Measurements from ENCODE around the gene ABCB1. TPM values are rescaled to one million over a fixed set of nuclear protein-coding genes. Genes with fewer than 3 reads are reported as not detected.
A peak's percentile ranks its signal among the peaks of the same experiment; 100 is the strongest.

ABCB1 gene
- total and polyA plus RNA-seq, 2 of the 8 experiments (the other 6 are each of a cell fraction or from before 2014, with no cell fraction given) = 0.51 to 1.2 TPM

DNA sequence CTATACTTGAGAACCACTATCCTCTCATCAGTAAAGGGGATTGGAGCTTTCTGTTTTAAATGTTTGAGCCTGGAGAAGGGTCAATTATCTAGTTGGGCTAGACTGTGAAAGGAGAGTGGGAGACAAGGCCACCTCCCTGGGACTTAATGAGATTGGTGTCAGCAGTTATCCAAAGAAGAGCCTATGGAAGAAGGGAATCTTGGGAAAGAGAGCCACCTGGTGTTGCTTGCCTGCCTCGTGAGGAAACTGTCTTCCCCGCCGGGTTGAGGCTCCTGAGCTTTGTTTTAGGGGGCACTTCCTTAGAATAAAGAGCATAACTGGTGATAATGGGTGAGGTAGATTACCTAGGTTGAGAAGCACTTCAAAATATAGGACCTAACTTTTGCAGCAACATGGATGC lies 93.2 kb downstream of the ABCB1 start:
- CTCF ChIA-PET (ENCODE audit: partially characterized antibody) = interaction anchor here (0.7 to 2.6 kb wide), 25 partner anchors 9 to 604 kb away, joined by 3 to 12 read pairs (median 3); no protein-coding TSS in a partner anchor
- POLR2A ChIA-PET (ENCODE audit: partially characterized antibody) = no interaction called here

More for the DNA sequence above, 93.2 kb downstream of the ABCB1 start:
- Histone ChIP-seq H2AFZ (ENCODE audit: low read length) (peak overlapping the region; percentile 37; the same call in 1 of the 2 replicates), H2BK15ac (ENCODE audit: low read length) (no peak overlapping the region), H3K79me2 (ENCODE audit: control insufficient read depth in 1 of 2, insufficient read depth in 2 of 2, low read length in 2 of 2) (no peaks in the 10 kb centered on the region), H3K4me3 (ENCODE audit: extremely low read depth in 1 of 4, insufficient read depth in 2 of 4, low read depth in 3 of 4, low read length in 4 of 4) (no peak overlapping the region), H3K23me2 (ENCODE audit: low read depth, low read length) (no peaks in the 10 kb centered on the region), H3K56ac (replicated peaks; ENCODE audit: insufficient read length, low read depth, low read length) (no peak overlapping the region), H3K23ac (ENCODE audit: insufficient read length) (no peak overlapping the region), H4K5ac (ENCODE audit: insufficient read length, low read depth, low read length) (no peak overlapping the region), H4K91ac (replicated peaks; ENCODE audit: insufficient read length, low read length) (no peak overlapping the region), H2AK5ac (ENCODE audit: low read depth, low read length) (no peak overlapping the region), H2BK5ac (ENCODE audit: low read depth, low read length) (no peak overlapping the region), H3K4ac (replicated peaks; ENCODE audit: insufficient read length, low read depth, low read length) (no peak overlapping the region), H3K27ac (ENCODE audit: low read depth, low read length) (no peak overlapping the region), H3K18ac (ENCODE audit: extremely low read depth, low read length) (no peak overlapping the region), H3K9me3 (ENCODE audit: insufficient read depth in 2 of 2, low read depth in 1 of 2, low read length in 1 of 2) (no peaks in the 10 kb centered on the region), H2BK20ac (ENCODE audit: low read length) (no peak overlapping the region), H2BK12ac (ENCODE audit: low read depth, low read length) (no peak overlapping the region), H3K4me1 (replicated peaks in 1 of 4; ENCODE audit: control insufficient read depth in 3 of 4, insufficient read depth in 4 of 4, low read length in 3 of 4) (no peaks in the 10 kb centered on the region), H3K14ac (ENCODE audit: insufficient read length) (no peak overlapping the region), H3K36me3 (ENCODE audit: control insufficient read depth in 2 of 4, insufficient read depth in 4 of 4, low read length in 3 of 4) (no peaks in the 10 kb centered on the region; a peak in 1 of 8 replicates), H4K8ac (ENCODE audit: extremely low read depth, insufficient read depth, low read length) (no peak overlapping the region), H2BK120ac (replicated peaks; ENCODE audit: low read depth, low read length) (no peak overlapping the region), H3K79me1 (ENCODE audit: low read depth, low read length) (no peaks in the 10 kb centered on the region), H4K20me1 (replicated peaks in 1 of 2; ENCODE audit: control insufficient read depth in 1 of 2, insufficient read depth in 2 of 2, low read length in 2 of 2) (no peaks in the 10 kb centered on the region), H3K27me3 (replicated peaks in 1 of 4; ENCODE audit: control insufficient read depth in 3 of 4, extremely low read depth in 1 of 4, insufficient read depth in 3 of 4, low read length in 3 of 4) (no peaks in the 10 kb centered on the region), H3K9ac (replicated peaks in 1 of 4; ENCODE audit: extremely low read depth in 1 of 4, low read depth in 3 of 4, low read length in 3 of 4) (no peak overlapping the region), H3K4me2 (ENCODE audit: insufficient read depth in 1 of 2, low read depth in 2 of 2, low read length in 2 of 2) (no peak overlapping the region)
- 56% methylated on average over 3 of the region's 3 CpGs; no CpG with 5 or more reads in 1 of the 2 experiments for WGBS, 2 experiments (ENCODE audit: extremely low coverage in 1 of 2, insufficient coverage in 1 of 2, insufficient read length in 1 of 2, insufficient replicate concordance in 2 of 2, low coverage in 1 of 2, low lambda C conversion rate in 2 of 2, missing lambda C conversion rate in 1 of 2)
- TF ChIP-seq CHD1 (IDR thresholded peaks at IDR 0.05; ENCODE audit: low read depth, low read length) (no peak), CBX5 (IDR thresholded peaks at IDR 0.05; ENCODE audit: low read depth, low read length) (no peak), KDM5A (IDR thresholded peaks at IDR 0.05; ENCODE audit: low read length) (no peak), CBX8 (IDR thresholded peaks at IDR 0.05; ENCODE audit: borderline replicate concordance, low read depth, low read length) (no peak), SP2 (IDR thresholded peaks at IDR 0.05; ENCODE audit: low read length) (no peak), RAD21 (IDR thresholded peaks at IDR 0.05 in 1 of 2, conservative IDR thresholded peaks at IDR 0.05 in 1 of 2; ENCODE audit: low read depth in 2 of 2, low read length in 2 of 2) (peak; percentile 66 to 77), SAP30 (IDR thresholded peaks at IDR 0.05; ENCODE audit: insufficient read depth, insufficient replicate concordance, low read length) (no peak)
- TF ChIP-seq, protein P1, sequence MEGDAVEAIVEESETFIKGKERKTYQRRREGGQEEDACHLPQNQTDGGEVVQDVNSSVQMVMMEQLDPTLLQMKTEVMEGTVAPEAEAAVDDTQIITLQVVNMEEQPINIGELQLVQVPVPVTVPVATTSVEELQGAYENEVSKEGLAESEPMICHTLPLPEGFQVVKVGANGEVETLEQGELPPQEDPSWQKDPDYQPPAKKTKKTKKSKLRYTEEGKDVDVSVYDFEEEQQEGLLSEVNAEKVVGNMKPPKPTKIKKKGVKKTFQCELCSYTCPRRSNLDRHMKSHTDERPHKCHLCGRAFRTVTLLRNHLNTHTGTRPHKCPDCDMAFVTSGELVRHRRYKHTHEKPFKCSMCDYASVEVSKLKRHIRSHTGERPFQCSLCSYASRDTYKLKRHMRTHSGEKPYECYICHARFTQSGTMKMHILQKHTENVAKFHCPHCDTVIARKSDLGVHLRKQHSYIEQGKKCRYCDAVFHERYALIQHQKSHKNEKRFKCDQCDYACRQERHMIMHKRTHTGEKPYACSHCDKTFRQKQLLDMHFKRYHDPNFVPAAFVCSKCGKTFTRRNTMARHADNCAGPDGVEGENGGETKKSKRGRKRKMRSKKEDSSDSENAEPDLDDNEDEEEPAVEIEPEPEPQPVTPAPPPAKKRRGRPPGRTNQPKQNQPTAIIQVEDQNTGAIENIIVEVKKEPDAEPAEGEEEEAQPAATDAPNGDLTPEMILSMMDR (IDR thresholded peaks at IDR 0.05; ENCODE audit: control extremely low read depth in 1 of 3, insufficient read depth in 1 of 3, low read depth in 1 of 3, low read length in 3 of 3) = peak; percentile 19 to 53 (median 53)
- TF ChIP-seq, protein P2, sequence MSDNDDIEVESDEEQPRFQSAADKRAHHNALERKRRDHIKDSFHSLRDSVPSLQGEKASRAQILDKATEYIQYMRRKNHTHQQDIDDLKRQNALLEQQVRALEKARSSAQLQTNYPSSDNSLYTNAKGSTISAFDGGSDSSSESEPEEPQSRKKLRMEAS (IDR thresholded peaks at IDR 0.05) = peak; percentile 43; the same call in 1 of the 2 replicates
- DNase-seq (ENCODE audit: low read depth in 1 of 2, low spot score in 2 of 2) (no peak), FAIRE-seq (no peak)
